ENCODE measurements around the gene TFDP1.

Gene TFDP1

GRCh38 chr13:113537909-113538688 lies 46.5 kb upstream of the TFDP1 start:
- TF ChIP-seq TAF1 (IDR thresholded peaks at IDR 0.05; ENCODE audit: borderline replicate concordance, insufficient read depth, low read length) (no peak), POLR2AphosphoS5 (IDR thresholded peaks at IDR 0.05; ENCODE audit: low read depth, low read length) (no peak), FOXP2 (optimal IDR thresholded peaks at IDR 0.05; ENCODE audit: borderline replicate concordance, extremely low read depth, extremely low read length, insufficient read depth) (no peak), REST (IDR thresholded peaks at IDR 0.05; ENCODE audit: insufficient read depth in 1 of 2, low read depth in 2 of 2, low read length in 2 of 2) (no peak), SIN3A (IDR thresholded peaks at IDR 0.05; ENCODE audit: borderline replicate concordance, insufficient read depth, low read length) (no peak)

GRCh38 chr13:113538689-113539058 lies 45.9 kb upstream of the TFDP1 start:
- no peak for TF ChIP-seq REST (IDR thresholded peaks at IDR 0.05; ENCODE audit: insufficient read depth in 1 of 2, low read depth in 2 of 2, low read length in 2 of 2)
- TF ChIP-seq POLR2AphosphoS5 (IDR thresholded peaks at IDR 0.05; ENCODE audit: low read depth, low read length): no peak
- no peak for TF ChIP-seq FOXP2 (optimal IDR thresholded peaks at IDR 0.05; ENCODE audit: borderline replicate concordance, extremely low read depth, extremely low read length, insufficient read depth)
- no peak for TF ChIP-seq SIN3A (IDR thresholded peaks at IDR 0.05; ENCODE audit: borderline replicate concordance, insufficient read depth, low read length)
- no peak for TF ChIP-seq TAF1 (IDR thresholded peaks at IDR 0.05; ENCODE audit: borderline replicate concordance, insufficient read depth, low read length)

GRCh38 chr13:113539176-113539575 lies 45.4 kb upstream of the TFDP1 start:
- TF ChIP-seq TAF1 (IDR thresholded peaks at IDR 0.05; ENCODE audit: borderline replicate concordance, insufficient read depth, low read length) (no peak), REST (IDR thresholded peaks at IDR 0.05; ENCODE audit: insufficient read depth in 1 of 2, low read depth in 2 of 2, low read length in 2 of 2) (no peak), SIN3A (IDR thresholded peaks at IDR 0.05; ENCODE audit: borderline replicate concordance, insufficient read depth, low read length) (no peak), FOXP2 (optimal IDR thresholded peaks at IDR 0.05; ENCODE audit: borderline replicate concordance, extremely low read depth, extremely low read length, insufficient read depth) (no peak), POLR2AphosphoS5 (IDR thresholded peaks at IDR 0.05; ENCODE audit: low read depth, low read length) (no peak)

- TF ChIP-seq REST (IDR thresholded peaks at IDR 0.05; ENCODE audit: insufficient read depth in 1 of 2, low read depth in 2 of 2, low read length in 2 of 2) (no peak), POLR2AphosphoS5 (IDR thresholded peaks at IDR 0.05; ENCODE audit: low read depth, low read length) (no peak), FOXP2 (optimal IDR thresholded peaks at IDR 0.05; ENCODE audit: borderline replicate concordance, extremely low read depth, extremely low read length, insufficient read depth) (no peak), TAF1 (IDR thresholded peaks at IDR 0.05; ENCODE audit: borderline replicate concordance, insufficient read depth, low read length) (no peak), SIN3A (IDR thresholded peaks at IDR 0.05; ENCODE audit: borderline replicate concordance, insufficient read depth, low read length) (no peak)
Measured at GRCh38 chr13:113539822-113540221, 44.7 kb upstream of the TFDP1 start.

All from PFSK-1 (cell line).